Stimulated activated CD4-positive, alpha-beta T cell treated with anti-CD3 and anti-CD28 coated beads, TNF-alpha, amount 100 ng/mL, for 1 hour (primary cell): ENCODE results near the gene LCN10.
"Not testable (repeated sequence)": the region's sequence is repeated elsewhere in the genome, so short reads cannot be mapped to it uniquely, and the experiment has no call there.

Experiments
- DNase-seq, 3 donors: peaks; one replicate each; pipeline ENCODE4 v3.0.0-alpha.2; 2020; ENCODE audit warnings: low read depth in 3 of 3, low spot score in 1 of 3

LCN10 gene

DNA sequence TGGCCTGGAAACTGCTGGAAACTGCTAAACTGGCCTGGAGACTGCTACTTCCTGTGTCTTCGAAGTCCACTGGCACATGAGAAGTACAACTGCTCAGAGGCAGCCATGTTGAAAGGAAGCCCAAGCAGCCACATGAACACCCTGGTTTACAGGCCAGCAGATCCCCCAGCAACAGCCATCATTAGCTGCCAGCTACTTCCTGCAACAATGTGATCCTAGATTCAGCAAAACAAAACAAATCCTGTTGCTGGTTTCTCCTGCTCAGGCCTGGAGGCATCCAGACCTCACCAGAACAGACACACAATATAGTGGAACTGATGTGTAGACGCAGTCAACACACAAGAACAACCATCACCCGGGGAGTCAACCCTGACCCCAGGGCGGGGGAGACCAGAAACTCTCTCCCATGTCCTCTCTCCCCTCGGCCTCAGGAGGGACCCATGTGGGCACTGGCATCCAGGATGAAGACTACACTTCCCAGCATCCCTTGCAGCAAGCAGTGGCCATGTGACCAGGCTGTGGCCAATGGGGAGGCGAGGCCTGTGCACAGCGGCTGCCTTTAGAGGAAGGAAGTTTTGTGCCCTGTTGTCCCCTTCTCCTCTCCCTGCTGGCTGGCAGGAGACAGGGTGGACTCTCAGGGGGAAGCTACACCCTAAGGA lies 30.8 kb upstream of the LCN10 start:
- no peak for DNase-seq

DNA sequence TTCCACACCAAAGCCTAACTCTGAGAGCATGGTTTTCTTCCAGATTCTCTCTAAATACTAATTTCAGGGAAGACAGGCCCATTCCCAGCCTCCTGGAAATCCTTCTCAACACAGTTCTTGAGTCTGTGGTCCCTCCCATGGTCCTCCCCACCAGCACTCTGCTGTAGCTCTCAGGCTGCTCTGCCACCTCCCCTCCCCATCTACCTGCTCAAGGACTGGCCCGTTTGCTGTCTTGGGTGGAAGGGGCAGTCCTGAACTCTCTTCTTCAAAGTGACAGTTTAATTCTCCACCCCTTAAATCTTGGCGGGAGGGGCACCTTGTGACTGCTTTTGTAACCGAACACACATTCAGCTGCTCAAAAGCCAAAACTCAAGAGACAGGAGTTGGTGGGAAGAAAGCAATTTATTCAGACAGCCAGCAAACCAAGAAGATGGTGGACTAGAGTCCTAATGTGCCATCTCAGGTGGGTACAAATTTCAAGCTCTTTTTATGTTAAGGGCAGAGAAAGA lies 29.2 kb upstream of the LCN10 start:
- DNase-seq, result no peak

DNA sequence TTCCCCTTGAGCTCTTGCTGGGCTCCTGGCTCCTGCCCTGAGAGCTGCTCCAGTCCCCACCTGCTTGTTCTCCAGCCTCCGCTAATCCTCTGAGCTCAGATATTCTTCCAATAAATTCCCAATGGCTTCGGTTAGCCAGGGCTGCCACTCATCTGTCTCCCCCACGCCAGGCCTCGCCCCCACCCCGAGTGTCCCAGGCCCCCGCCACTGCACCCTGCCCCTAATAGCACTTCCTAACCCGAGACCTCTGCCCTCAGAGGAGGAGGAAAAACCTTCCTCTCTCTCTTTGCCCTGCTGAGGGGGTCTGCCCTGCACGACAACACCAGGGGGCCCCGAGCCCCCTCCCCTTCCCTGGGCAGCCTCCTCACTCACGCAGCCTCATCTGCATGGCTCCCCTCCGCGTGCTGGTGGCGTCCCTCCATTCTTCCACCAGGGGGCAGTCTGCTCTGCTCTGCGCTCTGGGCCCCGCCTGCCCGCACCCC lies 27.0 kb upstream of the LCN10 start:
- peak in 2 of 3 donors; percentile 22 to 42 for DNase-seq

DNA sequence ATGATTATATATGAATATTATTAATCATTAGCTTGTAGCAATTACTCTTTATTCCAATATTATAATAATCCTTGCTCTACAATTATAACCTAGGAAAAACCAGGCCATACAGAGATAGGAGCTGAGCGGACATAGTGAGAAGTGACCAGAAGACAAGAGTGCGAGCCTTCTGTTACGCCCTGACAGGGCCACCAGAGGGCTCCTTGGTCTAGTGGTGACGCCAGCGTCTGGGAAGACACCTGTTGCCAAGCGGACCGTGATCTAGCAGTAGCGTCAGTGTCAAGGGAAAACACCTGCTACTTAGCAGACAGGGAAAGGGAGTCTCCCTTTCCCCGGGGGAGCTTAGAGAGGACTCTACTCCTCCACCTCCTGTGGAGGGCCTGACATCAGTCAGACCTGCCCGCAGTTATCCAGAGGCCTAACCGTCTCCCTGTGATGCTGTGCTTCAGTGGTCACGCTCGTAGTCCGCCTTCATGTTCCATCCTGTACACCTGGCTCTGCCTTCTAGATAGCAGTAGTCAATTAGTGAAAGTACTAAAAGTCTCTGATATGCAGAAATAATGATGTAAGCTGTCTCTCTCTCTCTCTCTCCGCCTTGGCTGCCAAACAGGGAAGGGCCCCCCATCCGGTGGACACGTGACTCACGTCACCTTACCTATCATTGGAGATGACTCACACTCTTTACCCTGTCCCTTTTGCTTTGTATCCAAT lies 23.8 kb upstream of the LCN10 start:
- DNase-seq, result not testable (repeated sequence)

DNA sequence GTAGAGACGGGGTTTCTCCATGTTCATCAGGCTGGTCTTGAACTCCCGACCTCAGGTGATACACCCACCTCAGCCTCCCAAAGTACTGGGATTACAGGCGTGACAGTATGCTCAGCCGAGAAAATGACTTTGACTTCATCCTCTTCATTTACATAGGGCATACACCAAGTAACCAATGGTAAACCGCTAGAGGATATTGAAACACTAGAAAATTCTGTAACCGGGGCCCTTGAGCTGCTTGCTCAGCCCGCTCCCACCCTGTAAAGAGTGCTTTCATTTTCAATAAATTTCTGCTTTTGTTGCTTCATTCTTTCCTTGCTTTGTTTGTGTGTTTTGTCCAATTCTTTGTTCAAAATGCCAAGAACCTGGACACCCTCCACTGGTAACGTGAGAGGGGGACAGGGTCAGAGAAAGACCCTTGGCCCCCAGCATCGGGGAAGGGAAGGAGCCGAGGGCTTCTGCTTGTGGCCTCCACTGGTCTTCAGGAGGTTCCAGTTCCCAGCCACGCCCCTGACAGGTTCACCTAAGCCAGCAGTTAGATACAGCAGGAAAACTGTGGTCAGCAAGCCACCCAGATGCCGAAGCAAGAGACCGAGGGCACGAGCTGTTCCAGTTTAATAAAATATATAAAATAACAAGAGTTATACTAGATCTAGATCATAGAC lies 23.1 kb upstream of the LCN10 start:
- DNase-seq, result not testable (repeated sequence)

DNA sequence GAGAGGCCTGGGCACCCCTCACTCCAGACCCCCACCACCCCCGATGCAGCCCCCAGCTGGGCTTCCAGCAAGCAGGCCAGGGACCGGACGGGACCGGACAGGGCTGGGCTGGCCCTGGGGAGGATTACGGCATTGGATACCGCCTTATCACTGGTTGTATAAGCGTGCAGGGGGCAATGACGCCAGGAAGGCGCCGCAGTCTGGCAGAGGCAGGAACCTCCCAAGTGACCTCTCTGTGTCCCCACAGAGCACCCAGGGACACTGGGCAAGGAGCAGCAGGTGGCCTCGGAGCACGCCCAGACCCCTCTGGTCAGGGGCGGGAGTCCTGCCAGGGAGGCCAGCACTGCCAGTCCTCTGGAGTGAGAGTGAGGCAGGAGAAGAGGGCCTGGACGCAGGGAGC lies 22.3 kb upstream of the LCN10 start:
- DNase-seq, result no peak

DNA sequence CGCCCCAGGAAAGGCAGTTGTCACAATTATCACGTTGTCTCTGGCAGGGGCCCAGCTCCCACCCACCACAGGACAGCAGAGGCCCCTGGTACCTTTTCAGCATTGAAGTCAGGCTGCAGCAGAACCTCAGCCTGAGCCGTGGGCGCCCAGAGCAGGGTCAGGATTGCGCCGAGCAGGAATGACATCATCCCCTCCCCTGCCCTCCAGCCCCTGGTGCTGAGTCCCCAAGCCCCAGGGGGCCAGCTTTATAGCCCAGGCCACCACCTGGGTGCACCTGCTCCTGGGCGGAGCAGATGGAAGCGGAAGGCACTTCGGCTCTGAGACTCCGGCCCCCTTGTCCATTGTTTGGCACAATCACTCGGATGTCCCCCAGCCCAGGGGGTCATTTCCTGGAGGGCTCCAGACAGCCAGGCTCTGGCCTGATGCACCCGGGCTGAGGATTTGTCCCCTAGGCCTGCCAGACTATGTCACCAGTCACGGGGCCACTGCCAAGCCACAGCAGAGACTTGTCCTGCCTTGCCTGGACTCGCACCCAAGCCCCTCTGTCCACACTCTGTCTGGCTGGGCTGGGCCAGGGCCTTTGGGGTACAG lies 21.7 kb upstream of the LCN10 start, which contains the start of gene LCN15:
Gene LCN15, minus strand, starts transcription at position 218 of the 591 bp plus-strand sequence. Its CDS starts 30 bp downstream, at position 188.
- DNase-seq, result no peak

DNA sequence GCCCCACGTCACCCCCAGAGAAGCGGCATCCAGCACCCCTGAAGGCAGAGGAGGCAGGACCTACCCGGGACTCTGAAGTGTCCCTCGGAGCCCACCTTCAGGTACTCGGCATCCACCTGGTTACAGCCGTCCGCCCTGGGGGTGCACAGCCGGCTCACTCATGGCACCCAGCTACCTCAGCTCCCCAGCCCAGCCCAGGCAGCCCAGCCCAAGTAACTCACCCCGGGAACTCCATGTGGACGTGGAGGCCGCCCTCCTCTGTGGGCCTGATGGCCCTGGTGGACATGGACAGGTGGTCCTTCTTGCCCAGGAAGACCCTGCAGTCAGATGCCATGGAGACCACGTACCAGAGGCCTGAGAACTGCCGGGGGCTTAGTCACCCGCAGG lies 20.9 kb upstream of the LCN10 start:
- no peak for DNase-seq

DNA sequence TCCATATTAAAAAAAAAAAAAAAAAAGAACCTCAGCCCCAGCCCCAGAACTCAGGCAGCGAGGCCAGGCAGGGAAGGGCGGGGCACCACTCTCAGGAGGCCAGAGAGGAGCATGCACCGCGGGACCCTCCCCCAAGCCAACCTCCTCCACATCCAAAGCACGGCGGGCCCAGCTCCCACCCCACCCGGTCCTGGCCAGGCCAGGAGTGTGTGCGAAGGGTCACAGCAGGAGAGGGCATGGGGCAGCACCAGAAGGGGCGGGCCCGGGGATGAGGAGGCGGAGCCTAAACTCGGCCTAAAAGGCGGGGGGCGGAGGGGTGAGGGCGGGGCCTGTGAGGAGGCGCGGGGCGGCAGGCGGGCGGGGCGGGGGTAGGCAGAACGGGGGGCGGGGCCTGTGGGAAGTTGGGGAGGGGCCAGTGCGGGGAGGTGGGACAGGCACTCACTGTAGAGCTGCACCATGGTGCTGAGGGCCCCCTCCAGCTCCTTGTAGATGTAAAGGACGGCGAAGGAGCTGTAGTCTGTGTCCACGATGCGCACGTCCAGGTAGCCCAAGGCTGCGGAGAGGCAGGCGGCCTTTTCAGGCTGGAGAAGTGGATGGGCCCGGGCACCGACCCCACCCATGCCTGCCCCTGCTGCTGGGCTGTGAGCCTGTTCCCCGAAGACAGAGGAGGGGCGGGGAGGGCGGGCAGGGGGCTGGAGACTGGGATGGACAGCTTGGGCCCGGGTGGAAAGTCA lies 20.3 kb upstream of the LCN10 start:
- peak in 1 of 3 donors; percentile 36 for DNase-seq

DNA sequence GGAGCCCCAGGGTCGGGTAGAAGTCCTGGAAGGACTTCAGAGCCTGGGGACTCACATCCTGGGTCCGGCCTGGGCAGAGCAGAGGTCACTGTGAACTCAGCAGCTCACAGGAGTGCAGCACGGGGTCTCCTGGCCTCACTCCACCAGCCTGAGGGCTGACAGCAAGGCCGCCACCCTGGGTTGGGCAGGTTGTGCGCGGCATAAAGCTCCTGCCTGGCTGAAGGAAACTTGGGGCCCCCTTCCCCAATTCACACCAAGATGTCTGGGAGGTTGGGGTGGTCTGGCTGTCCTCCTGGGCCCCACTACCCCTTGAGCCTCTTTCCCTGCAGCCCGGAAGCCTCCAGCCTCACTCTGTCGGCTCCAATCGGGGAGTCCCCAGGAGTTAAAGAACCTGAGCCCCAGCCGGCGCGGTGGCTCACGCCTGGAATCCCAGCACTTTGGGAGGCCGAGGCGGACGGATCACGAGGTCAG lies 19.5 kb upstream of the LCN10 start:
- no peak for DNase-seq

DNA sequence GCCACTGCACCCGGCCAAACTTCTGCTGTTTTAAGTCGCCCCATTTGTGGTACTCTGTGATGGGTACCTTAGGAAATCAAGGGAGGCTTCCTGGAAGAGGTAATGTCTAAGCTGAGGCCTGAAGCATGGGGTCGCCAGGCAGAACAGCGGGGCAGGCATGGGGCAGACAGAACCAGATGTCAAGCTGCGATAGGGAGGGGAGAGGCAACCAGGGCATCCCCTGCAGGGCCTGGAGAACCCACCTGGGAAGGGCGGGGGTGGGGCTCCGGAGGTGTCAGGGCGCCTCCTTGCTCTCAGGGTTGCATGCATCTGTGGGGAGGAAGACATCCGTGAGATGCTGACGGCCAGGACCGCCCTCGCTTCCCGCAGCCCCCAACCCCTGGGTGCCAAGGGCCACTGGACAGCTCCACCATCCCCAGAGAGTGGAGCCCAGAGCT lies 18.8 kb upstream of the LCN10 start:
- DNase-seq, result no peak

DNA sequence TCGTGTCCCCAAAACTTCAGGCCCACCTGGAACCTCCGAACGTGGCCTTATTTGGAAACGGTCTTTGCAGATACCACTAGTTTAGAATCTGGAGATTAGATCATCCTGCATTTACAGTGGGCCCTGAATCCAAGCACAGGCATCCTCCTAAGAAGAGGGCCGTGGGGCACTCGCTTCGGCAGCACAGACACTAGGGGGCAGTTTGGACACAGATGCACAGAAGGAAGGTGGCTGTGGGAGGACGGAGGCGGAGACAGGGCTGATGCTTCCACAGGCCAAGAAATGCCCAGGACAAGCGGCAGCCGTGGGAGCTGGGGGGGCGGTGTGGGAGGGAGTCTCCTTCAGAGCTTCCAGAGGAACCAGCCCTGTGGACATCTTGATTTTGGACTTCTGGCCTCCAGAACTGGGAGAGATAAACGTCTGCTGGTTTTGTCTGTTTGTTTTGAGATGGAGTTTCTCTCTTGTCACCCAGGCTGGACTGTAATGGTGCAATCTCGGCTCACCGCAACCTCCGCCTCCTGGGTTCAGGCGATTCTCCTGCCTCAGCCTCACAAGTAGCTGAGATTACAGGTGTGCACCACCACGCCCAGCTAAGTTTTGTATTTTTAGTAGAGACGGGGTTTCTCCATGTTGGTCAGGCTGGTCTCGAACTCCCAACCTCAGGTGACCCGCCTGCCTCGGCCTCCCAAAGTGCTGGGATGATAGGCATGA lies 18.2 kb upstream of the LCN10 start:
- DNase-seq, result not testable (repeated sequence)

DNA sequence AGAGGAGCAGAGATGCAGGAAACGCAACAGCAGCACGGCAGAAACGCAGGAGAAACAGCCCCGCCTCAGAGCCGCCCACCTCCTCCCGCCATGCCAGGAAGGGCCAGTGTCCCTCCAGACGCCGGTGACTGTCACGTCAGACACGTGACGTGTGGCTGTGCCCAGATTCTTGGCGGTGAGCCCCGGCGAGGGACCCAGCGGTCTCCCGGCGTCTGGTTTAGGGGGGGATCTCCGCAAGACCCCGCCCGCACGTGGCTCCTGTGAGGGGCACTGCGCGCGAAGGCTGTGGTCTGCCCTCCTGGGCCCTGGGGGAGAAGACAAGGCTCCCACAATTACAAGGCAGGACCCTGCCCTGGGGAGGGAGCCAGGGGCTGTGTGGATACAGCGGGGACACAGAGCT lies 17.7 kb upstream of the LCN10 start:
- DNase-seq, result no peak

DNA sequence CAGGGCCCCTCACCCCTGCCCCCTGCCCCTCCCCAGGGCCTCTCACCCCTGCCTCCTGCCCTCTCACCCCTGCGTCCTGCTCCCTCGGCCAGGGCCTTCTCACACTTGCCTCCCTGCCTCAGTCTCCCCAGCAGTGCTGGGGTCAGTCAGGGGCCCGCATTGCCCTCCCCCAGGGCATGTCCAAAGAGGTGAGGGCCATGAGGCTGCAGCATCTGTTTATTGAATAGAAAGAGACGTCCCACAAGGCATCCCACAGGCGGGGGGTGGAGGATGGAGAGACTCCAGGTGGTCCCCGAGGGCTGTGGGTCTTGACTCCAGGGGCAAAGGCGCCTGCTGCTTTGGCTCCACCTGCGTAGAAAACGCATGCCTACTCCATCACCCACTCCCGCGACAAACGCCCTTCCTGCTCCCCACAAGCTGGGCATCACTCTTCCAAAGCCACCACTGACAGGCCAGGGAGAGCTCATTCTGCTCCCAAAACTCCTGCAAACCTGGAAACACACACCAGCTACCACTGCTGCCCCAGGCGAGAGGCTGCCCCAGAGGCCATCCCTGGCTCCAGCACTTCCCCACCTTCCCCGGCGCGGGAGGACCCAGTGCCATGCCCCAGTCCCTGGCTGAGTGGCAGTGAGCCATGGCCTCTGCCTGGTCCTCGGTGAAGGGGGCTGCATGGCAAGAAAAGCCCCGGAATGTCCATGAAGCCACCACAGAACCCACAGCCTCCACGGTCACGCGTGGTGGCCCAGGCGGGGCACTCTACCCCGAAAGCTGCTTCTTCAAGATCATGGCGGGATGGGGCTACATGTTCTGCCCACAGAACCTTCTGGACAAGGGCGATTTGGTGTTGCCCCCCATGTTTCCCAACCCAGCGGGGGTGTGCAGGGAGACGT lies 16.9 kb upstream of the LCN10 start:
- no peak for DNase-seq

DNA sequence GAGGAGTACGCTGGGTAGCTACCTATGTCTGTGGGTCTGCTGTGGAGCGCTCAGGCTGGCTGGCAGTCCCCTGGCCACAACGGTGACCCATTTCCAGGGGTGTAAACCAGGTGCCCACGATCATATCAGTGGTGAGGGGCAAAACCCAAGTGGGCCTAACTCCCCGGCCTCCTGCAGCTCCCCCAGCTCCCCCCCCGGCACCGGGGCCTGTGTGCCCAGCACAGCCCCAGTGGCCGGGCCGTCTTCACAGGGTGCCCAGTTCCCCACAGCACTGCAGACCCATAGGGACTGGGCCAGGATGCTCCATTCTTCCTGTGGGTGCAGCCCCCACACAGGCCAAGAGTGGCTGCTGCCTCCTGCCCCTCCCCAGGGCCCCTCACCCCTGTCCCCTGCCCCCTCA lies 16.3 kb upstream of the LCN10 start:
- no peak for DNase-seq

DNA sequence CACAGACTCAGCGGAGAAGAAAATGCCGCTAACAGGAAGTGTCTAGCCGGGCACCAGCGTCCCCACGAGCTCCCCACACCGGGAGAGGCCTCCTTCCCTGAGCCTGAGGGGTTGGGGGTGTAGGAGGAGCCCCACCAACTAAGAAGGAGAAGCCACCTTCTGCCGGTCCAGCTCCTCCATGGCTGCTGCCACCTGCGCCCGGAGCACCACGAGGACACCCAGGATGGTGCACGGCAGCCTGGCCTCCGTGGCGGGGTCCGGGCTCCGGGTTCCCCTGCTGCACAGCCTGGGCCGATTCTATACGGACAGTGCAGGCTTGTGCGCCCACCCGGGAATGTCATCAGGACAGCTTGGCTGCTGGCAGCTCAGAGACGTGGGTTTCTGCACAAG lies 15.0 kb upstream of the LCN10 start:
- DNase-seq, result no peak

DNA sequence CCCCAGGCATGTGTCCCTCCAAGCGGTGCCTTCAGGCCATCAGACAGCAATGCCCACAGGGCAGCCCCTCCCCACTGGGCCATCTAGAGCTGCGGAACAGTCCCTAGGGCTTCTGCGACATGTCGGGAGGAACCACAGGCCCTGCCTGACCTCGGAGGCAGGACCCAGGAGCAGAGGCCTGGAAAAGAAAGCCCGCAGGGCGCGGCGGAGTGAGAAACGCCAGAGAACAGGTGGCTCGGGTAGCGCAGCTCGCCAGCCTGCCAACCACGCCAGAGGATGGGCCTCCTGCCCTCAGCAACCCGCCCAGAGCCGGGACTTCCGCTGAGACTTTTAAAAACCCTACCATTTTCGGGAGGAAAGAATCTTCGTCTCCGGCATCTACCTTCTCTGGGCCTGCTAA lies 14.6 kb upstream of the LCN10 start:
- DNase-seq, result no peak

DNA sequence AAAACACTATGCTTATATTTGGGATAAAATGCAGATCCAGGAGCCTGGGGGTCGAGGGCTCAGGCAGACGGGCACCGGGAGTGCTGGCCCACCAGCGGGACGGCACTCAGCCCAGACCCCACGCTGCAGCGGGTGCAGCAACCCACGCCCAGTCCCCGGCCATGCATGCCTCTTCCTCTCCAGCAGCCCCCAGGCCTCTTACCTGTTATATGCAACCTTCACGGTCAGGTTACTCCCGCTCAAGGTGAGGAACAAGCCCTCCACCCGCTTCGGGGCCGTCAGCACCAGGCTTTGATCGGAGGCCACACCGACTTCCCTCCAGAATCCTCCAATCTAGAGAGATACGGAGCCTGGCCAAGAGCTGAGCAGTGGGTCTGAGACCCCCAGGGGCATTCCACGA lies 14.1 kb upstream of the LCN10 start:
- DNase-seq, result no peak

DNA sequence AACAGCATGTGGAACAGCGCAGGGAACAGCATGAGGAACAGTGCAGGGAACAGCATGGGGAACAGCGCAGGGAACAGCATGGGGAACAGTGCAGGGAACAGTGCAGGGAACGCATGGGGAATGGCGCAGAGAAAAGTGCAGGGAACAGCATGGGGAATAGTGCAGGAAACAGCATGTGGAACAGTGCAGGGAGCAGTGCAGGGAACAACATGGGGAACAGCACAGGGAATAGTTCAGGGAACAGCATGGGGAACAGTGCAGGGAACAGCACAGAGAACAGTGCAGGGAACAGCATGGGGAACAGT lies 13.3 kb upstream of the LCN10 start:
- no peak for DNase-seq
